GM23338 (cell line): Measurements from ENCODE around the gene PTP4A1. TPM values are rescaled to one million over a fixed set of nuclear protein-coding genes. Genes with fewer than 3 reads are reported as not detected.
A peak's percentile ranks its signal among the peaks of the same experiment; 100 is the strongest.

Experiments
- ATAC-seq: fragments of 200-7000 bp; cut with Tn5 transposase; 3 replicates; pipeline ENCODE4 v1.9.1; 2020
- DNase-seq: peaks from one replicate; pipeline ENCODE4 v3.0.0-alpha.2; 2015; ENCODE audit warnings: low spot score
- H2AFZ ChIP-seq: fragments of 200-600 bp; sonication (generic); 2 replicates; pipeline ENCODE4 v1.8.0; 2016; ENCODE audit warnings: antibody characterized with exemption, mild to moderate bottlenecking, moderate library complexity
- H3F3A ChIP-seq: fragments of 200-600 bp; sonication (generic); replicated peaks from 2 replicates; pipeline ENCODE4 v1.8.0; 2017; ENCODE audit warnings: antibody characterized with exemption, mixed run types, low read depth
- H3K27ac ChIP-seq: fragments of 200-600 bp; sonication (generic); 2 replicates; pipeline ENCODE4 v1.6.1; 2016; ENCODE audit warnings: low read depth
- H3K27me3 ChIP-seq: fragments of 200-600 bp; sonication (generic); 2 replicates; pipeline ENCODE4 v1.8.0; 2016; ENCODE audit warnings: mild to moderate bottlenecking, mixed run types, moderate library complexity; ENCODE audit not compliant: insufficient read depth
- H3K36me3 ChIP-seq: fragments of 200-600 bp; sonication (generic); 2 replicates; pipeline ENCODE4 v1.8.0; 2016; ENCODE audit warnings: mild to moderate bottlenecking; ENCODE audit not compliant: insufficient read depth
- H3K4me1 ChIP-seq: fragments of 200-600 bp; sonication (generic); 2 replicates; pipeline ENCODE4 v1.8.0; 2016; ENCODE audit warnings: mild to moderate bottlenecking, moderate library complexity; ENCODE audit not compliant: insufficient read depth
- H3K4me2 ChIP-seq: fragments of 200-600 bp; sonication (generic); 2 replicates; pipeline ENCODE4 v1.7.1; 2017; ENCODE audit warnings: mixed run types
- H3K4me3 ChIP-seq: fragments of 200-600 bp; sonication (generic); 2 replicates; pipeline ENCODE4 v1.6.1; 2016; ENCODE audit warnings: mixed run types
- H3K79me2 ChIP-seq: fragments of 200-600 bp; sonication (generic); replicated peaks from 2 replicates; pipeline ENCODE4 v1.8.0; 2017; ENCODE audit warnings: mild to moderate bottlenecking; ENCODE audit not compliant: insufficient read depth
- H3K9me2 ChIP-seq: fragments of 200-600 bp; sonication (generic); 2 replicates; pipeline ENCODE4 v1.8.0; 2017; ENCODE audit not compliant: insufficient read depth
- H4K20me1 ChIP-seq: fragments of 200-600 bp; sonication (generic); replicated peaks from 2 replicates; pipeline ENCODE4 v1.8.0; 2017; ENCODE audit warnings: mild to moderate bottlenecking; ENCODE audit not compliant: insufficient read depth
- H3K27ac Mint-ChIP-seq: 2 replicates; pipeline ENCODE4 v1.8.0; 2020; ENCODE audit warnings: inconsistent platforms, mild to moderate bottlenecking, moderate library complexity, mixed read lengths
- H3K27me3 Mint-ChIP-seq: 3 replicates; pipeline ENCODE4 v1.8.0; 2022; ENCODE audit warnings: low read depth, mild to moderate bottlenecking, moderate library complexity, mixed read lengths, inconsistent platforms; ENCODE audit not compliant: insufficient read depth, poor library complexity
- H3K36me3 Mint-ChIP-seq: 3 replicates; pipeline ENCODE4 v1.8.0; 2021; ENCODE audit warnings: low read depth, mild to moderate bottlenecking, inconsistent platforms, moderate library complexity, mixed read lengths
- H3K4me1 Mint-ChIP-seq: 3 replicates; pipeline ENCODE4 v1.8.0; 2020; ENCODE audit warnings: mild to moderate bottlenecking, inconsistent platforms, mixed read lengths
- H3K4me3 Mint-ChIP-seq: 3 replicates; pipeline ENCODE4 v1.8.0; 2021; ENCODE audit warnings: moderate library complexity, mild to moderate bottlenecking, inconsistent platforms, mixed read lengths
- H3K9me3 Mint-ChIP-seq: 3 replicates; pipeline ENCODE4 v1.8.0; 2020; ENCODE audit warnings: moderate library complexity, mild to moderate bottlenecking, inconsistent platforms, mixed read lengths
- EZH2 ChIP-seq: fragments of 200-600 bp; sonication (generic); IDR thresholded peaks from one replicate; pipeline ENCODE4 v1.8.0; 2017; ENCODE audit warnings: antibody characterized with exemption, mild to moderate bottlenecking, low read depth; ENCODE audit not compliant: unreplicated experiment
- EZH2phosphoT487 ChIP-seq: fragments of 200-600 bp; sonication (generic); IDR thresholded peaks from one replicate; pipeline ENCODE4 v1.8.1; 2018; ENCODE audit warnings: antibody characterized with exemption; ENCODE audit not compliant: unreplicated experiment
- JUNB ChIP-seq: IDR thresholded peaks from one replicate; pipeline ENCODE4 v1.6.1; 2016; ENCODE audit warnings: antibody characterized with exemption; ENCODE audit not compliant: unreplicated experiment
- NANOG ChIP-seq: IDR thresholded peaks from 2 replicates; pipeline ENCODE4 v1.6.1; 2016; ENCODE audit warnings: antibody characterized with exemption, borderline replicate concordance
- STAT1 ChIP-seq: IDR thresholded peaks from one replicate; pipeline ENCODE4 v1.6.1; 2016; ENCODE audit warnings: antibody characterized with exemption; ENCODE audit not compliant: unreplicated experiment
- ZNF331 ChIP-seq: fragments of 250-450 bp; sonication (Bioruptor Pico); IDR thresholded peaks from 2 replicates; pipeline ENCODE4 v1.5.0; 2020; ENCODE audit warnings: low read depth, mild to moderate bottlenecking, moderate library complexity
- ZNF462 ChIP-seq: fragments of 250-450 bp; sonication (Bioruptor Pico); IDR thresholded peaks from 2 replicates; pipeline ENCODE4 v1.5.0; 2020; ENCODE audit warnings: mild to moderate bottlenecking, moderate library complexity
- polyA plus RNA-seq: library from polyadenylated mRNA; unstranded; fragments of >200 nt; fragmentation: Nextera tagmentation; extraction: Ambion mirVana; gene quantifications from 2 replicates; pipeline ENCODE4 v1.2.1, GENCODE V29; 2016
- total RNA-seq: library from RNA; depleted of rRNA; stranded (reverse); fragments of >200 nt; shearing (Covaris generic); gene quantifications from 2 replicates; pipeline ENCODE4 v1.2.3, GENCODE V29; 2014

Gene PTP4A1
- total and polyA plus RNA-seq, 2 experiments from 2014 or later: 99.0 to 102 TPM

DNA sequence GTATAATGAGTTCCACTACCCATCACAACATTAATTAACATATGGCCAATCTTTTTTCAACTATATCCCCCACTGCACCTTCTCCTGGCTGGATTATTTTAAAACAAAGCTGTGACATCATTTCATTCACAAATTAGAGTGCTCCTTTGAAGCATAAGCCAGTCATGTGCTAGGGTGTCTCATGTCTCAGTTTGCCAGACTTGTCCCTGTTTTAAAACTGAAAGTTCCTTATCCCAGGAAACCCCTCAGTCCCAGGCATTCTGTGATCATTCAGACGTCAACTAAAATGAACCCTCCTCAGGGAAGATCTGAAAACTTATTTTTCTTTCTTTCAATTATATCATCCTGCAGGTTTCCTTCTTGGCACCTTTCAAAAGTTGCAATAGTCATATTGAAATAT, 29.3 kb upstream of the PTP4A1 start (continued):
- TF ChIP-seq ZNF462 (no peak), ZNF331 (CRISPR knock-in tag) (no peak), STAT1 (no peak), JUNB (no peak), EZH2 (no peak)

- TF ChIP-seq EZH2phosphoT487 (no peak), JUNB (no peak), NANOG (no peak)
- H2AFZ ChIP-seq: 0 out of 2 replicates have a peak overlapping the region, but pooled peaks have one; percentile 4
- H3K4me3 ChIP-seq: no peak overlapping the region
- H4K20me1 ChIP-seq: no peaks in the 10 kb centered on the region
- peaks cover 10% of the 10 kb centered on the region for H3K9me3 Mint-ChIP-seq
- H3K27me3 Mint-ChIP-seq: peaks cover 2% of the 10 kb centered on the region
- no peak overlapping the region for H3K27ac ChIP-seq
- no peaks in the 10 kb centered on the region for H3K27me3 ChIP-seq
- no peak for ATAC-seq
- no peaks in the 10 kb centered on the region for H3K4me1 ChIP-seq
- H3K4me3 Mint-ChIP-seq: no peak overlapping the region
- no peak for DNase-seq
- H3K36me3 Mint-ChIP-seq: no peaks in the 10 kb centered on the region
- H3K9me2 ChIP-seq: no peaks in the 10 kb centered on the region
- H3K79me2 ChIP-seq: no peaks in the 10 kb centered on the region
- H3K27ac Mint-ChIP-seq: no peak overlapping the region
- no peaks in the 10 kb centered on the region for H3K36me3 ChIP-seq
- H3F3A ChIP-seq: no peaks in the 10 kb centered on the region
- no peaks in the 10 kb centered on the region for H3K4me1 Mint-ChIP-seq
- no peak overlapping the region for H3K4me2 ChIP-seq
These were observed 28.3 kb upstream of the PTP4A1 start for GRCh38 chr6:63543982-63544381.
